GM12874 (cell line): ENCODE data around the gene DPPA2.

Experiments
- CTCF ChIP-seq: IDR thresholded peaks from 2 replicates; pipeline ENCODE4 v1.5.1; 2011; ENCODE audit warnings: low read depth, mild to moderate bottlenecking, control low read depth, low read length, moderate library complexity; ENCODE audit not compliant: insufficient read depth

Gene DPPA2, protein sequence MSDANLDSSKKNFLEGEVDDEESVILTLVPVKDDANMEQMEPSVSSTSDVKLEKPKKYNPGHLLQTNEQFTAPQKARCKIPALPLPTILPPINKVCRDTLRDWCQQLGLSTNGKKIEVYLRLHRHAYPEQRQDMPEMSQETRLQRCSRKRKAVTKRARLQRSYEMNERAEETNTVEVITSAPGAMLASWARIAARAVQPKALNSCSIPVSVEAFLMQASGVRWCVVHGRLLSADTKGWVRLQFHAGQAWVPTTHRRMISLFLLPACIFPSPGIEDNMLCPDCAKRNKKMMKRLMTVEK

GRCh38 chr3:109316162-109316730, at the start of gene DPPA2:
DPPA2 (minus strand) TSS chr3:109316517; CDS start chr3:109314542, 1,975 bp downstream.
- TF ChIP-seq CTCF: no peak

DNA sequence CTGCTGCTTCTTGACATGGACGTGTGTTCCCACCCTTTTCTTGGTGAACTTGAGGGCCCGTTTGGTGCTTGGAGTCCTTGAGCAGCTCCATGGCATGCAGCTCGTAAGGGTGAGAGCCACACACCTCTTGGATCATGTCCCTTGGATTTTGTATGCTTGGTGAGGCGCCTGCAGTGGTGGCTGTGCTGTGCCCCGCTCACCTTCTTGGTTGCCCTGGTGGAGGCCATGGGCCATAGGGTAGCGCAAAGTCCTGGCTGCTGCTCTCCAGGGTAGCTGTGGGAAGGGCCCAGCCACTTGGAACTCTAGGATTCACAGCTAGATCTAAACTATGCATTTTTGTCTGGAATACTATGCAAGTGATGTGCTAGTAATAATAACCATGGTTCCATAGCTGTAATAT, 47.8 kb upstream of the DPPA2 start:
- TF ChIP-seq CTCF: no peak

DNA sequence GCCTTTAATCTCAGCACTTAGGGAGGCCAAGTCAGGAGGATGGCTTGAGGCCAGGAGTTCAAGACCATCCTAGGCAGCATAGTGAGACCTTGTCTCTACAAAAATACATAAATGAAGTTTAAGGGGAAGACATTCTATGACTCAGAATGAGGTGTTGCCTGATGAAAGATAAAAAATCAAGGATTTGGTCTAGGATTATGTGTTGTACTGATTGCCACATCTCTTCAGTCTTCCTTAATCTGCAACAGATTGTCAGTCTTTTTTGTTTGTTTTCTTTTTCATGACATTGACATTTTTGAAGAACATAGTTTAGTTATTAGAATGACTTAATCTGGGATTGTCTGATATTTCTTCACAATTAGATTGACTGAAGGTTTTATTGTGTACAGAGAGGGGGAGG, 47.3 kb upstream of the DPPA2 start:
- TF ChIP-seq CTCF: no peak

DNA sequence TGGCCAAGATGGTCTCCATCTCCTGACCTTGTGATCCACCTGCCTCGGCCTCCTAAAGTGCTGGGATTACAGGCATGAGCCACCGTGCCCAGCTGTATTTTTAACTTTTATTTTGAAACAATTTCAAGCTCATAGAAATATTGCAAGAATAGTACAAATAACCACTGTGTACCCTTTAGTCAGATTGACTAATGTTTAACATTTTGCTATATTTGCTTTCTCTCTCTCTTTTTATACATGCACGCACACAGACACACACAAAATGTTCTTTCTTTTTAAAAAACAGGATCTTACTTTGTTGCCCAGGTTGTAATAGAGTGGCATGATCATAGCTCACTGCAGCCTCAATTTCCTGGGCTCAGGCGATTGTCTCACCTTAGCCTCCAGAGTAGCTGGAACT, 46.5 kb upstream of the DPPA2 start:
- no peak for TF ChIP-seq CTCF

GRCh38 chr3:109356442-109357155, 40.3 kb upstream of the DPPA2 start:
- no peak for TF ChIP-seq CTCF

GRCh38 chr3:109355625-109356441, 39.5 kb upstream of the DPPA2 start:
- TF ChIP-seq CTCF: no peak

DNA sequence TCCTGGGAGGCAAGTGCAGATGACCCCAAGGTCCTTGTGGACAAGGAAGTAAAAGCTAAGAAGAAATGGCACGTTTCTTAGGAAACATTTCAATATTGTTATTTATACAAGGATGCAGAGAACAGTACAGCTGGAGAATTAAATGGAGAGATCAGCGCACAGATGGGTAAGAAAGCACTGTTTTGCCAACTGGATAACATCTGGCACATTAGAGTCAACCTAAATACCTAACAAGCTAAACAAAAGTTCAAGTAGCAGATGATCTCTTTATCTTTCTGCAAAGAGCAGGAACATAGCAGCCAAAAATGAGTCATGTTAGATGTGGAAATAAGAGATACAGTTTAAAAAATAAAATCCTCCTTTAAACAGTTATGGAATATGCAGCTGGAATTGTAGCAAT, 36.7 kb upstream of the DPPA2 start:
- no peak for TF ChIP-seq CTCF
